NB4 (cell line): Measurements from ENCODE around the gene SLC12A6.

Source experiments
- MAX ChIP-seq: IDR thresholded peaks from 2 replicates; pipeline ENCODE4 v1.6.1; 2011; ENCODE audit warnings: low read depth, low read length
- MYC ChIP-seq: IDR thresholded peaks from 2 replicates; pipeline ENCODE4 v1.6.1; 2011; ENCODE audit warnings: low read depth, low read length
- POLR2A ChIP-seq: IDR thresholded peaks from 2 replicates; pipeline ENCODE4 v1.6.1; 2011; ENCODE audit warnings: mild to moderate bottlenecking; ENCODE audit not compliant: insufficient read length; ENCODE audit errors: extremely low read depth
- TF ChIP-seq, protein P1 (sequence below): IDR thresholded peaks from one replicate; pipeline ENCODE4 v1.5.1; 2012; ENCODE audit warnings: low read depth, low read length

- TF ChIP-seq, protein P1, sequence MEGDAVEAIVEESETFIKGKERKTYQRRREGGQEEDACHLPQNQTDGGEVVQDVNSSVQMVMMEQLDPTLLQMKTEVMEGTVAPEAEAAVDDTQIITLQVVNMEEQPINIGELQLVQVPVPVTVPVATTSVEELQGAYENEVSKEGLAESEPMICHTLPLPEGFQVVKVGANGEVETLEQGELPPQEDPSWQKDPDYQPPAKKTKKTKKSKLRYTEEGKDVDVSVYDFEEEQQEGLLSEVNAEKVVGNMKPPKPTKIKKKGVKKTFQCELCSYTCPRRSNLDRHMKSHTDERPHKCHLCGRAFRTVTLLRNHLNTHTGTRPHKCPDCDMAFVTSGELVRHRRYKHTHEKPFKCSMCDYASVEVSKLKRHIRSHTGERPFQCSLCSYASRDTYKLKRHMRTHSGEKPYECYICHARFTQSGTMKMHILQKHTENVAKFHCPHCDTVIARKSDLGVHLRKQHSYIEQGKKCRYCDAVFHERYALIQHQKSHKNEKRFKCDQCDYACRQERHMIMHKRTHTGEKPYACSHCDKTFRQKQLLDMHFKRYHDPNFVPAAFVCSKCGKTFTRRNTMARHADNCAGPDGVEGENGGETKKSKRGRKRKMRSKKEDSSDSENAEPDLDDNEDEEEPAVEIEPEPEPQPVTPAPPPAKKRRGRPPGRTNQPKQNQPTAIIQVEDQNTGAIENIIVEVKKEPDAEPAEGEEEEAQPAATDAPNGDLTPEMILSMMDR: no peak
- TF ChIP-seq MYC (no peak), POLR2A (no peak), MAX (no peak)
Observed at GRCh38 chr15:34325368-34325767, 12.2 kb downstream of the SLC12A6 start.
